Common myeloid progenitor, CD34-positive (primary cell): ENCODE results near the gene MMP15.
"Not testable (repeated sequence)": the region's sequence is repeated elsewhere in the genome, so short reads cannot be mapped to it uniquely, and the experiment has no call there.

Source experiments
- CTCF ChIA-PET: fragments of 350-600 bp; sonication (Branson Sonifier 250); formaldehyde crosslinking; loops from one replicate; lab custom pipeline; 2021; ENCODE audit warnings: antibody characterized with exemption; lab: Charles Lee
- POLR2A ChIA-PET: fragments of 350-600 bp; sonication (Branson Sonifier 250); formaldehyde crosslinking; loops from one replicate; lab custom pipeline; 2021; ENCODE audit warnings: antibody characterized with exemption; lab: Charles Lee
- DNase-seq, 3 donors: peaks; one replicate each; pipeline versions ENCODE4 v3.0.0 to v3.0.0-alpha.2; 2013
- H3K27ac ChIP-seq, 2 experiments: 1 replicate in 1 of 2; 2 replicates in 1 of 2; pipeline ENCODE4 v1.7.0; 2013; ENCODE audit warnings: inconsistent platforms in 2 of 2, low read length in 2 of 2, mild to moderate bottlenecking in 2 of 2, low read depth in 1 of 2, moderate library complexity in 1 of 2; ENCODE audit not compliant: severe bottlenecking in 2 of 2, insufficient read depth in 1 of 2, poor library complexity in 1 of 2
- H3K27me3 ChIP-seq, 5 experiments: replicated peaks in 2 of 5; 1 replicate in 3 of 5; 2 replicates in 2 of 5; pipeline versions ENCODE4 v1.6.1 to v1.7.0; 2013; ENCODE audit warnings: low read length in 4 of 5, mild to moderate bottlenecking in 2 of 5, moderate library complexity in 2 of 5, inconsistent platforms in 1 of 5; ENCODE audit not compliant: insufficient read depth in 5 of 5, control insufficient read depth in 4 of 5
- H3K36me3 ChIP-seq, 4 experiments: 1 replicate in 2 of 4; 2 replicates in 2 of 4; pipeline versions ENCODE4 v1.6.1 to v1.7.0; 2013; ENCODE audit warnings: low read length in 3 of 4, control low read depth in 1 of 4, mild to moderate bottlenecking in 1 of 4; ENCODE audit not compliant: control insufficient read depth in 4 of 4, insufficient read depth in 4 of 4
- H3K4me1 ChIP-seq, 4 experiments: 1 replicate in 3 of 4; 2 replicates in 1 of 4; pipeline versions ENCODE4 v1.6.1 to v1.7.1; 2013; ENCODE audit warnings: low read length in 3 of 4, mild to moderate bottlenecking in 3 of 4, control low read depth in 1 of 4, inconsistent platforms in 1 of 4, moderate library complexity in 1 of 4; ENCODE audit not compliant: control insufficient read depth in 4 of 4, insufficient read depth in 4 of 4; ENCODE audit errors: control extremely low read depth in 1 of 4
- H3K4me3 ChIP-seq, 7 experiments: 1 replicate in 4 of 7; 2 replicates in 3 of 7; pipeline versions ENCODE4 v1.5.1 to v1.7.0; 2013; ENCODE audit warnings: mild to moderate bottlenecking in 7 of 7, low read length in 6 of 7, moderate library complexity in 6 of 7, inconsistent platforms in 2 of 7, low read depth in 2 of 7, control low read depth in 1 of 7; ENCODE audit not compliant: insufficient read depth in 4 of 7, control insufficient read depth in 1 of 7; ENCODE audit errors: extremely low read depth in 1 of 7
- H3K9me3 ChIP-seq, 5 experiments: 1 replicate in 4 of 5; 2 replicates in 1 of 5; pipeline versions ENCODE4 v1.6.1 to v1.7.1; 2013; ENCODE audit warnings: low read length in 4 of 5, mild to moderate bottlenecking in 2 of 5, inconsistent platforms in 1 of 5, low read depth in 1 of 5, moderate library complexity in 1 of 5; ENCODE audit not compliant: control insufficient read depth in 4 of 5, insufficient read depth in 2 of 5; ENCODE audit errors: control extremely low read depth in 1 of 5
- WGBS: methylation state at CpG from one replicate; pipeline ENCODE4 v1.1.5; 2013; ENCODE audit not compliant: insufficient coverage; 5-methylcytosine and 5-hydroxymethylcytosine counted together

Gene MMP15

DNA sequence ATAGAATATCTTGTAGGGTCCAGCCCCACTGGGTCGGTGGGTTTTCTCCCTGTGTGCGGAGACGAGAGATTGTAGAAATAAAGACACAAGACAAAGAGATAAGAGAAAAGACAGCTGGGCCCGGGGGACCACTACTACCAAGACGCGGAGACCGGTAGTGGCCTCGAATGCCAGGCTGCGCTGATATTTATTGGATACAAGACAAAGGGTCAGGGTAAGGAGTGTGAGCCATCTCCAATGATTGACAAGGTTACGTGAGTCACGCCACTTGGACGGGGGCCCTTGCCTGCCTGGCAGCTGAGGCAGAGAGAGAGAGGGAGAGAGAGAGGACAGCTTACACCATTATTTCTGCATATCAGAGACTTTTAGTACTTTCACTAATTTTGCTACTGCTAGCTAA, 20.8 kb upstream of the MMP15 start:
- H3K27ac ChIP-seq, POLR2A ChIA-PET, H3K9me3 ChIP-seq, H3K4me3 ChIP-seq, H3K27me3 ChIP-seq, DNase-seq: not testable (repeated sequence)
- CTCF ChIA-PET = interaction anchor here (0.6 to 2.4 kb wide), 7 partner anchors 17 to 428 kb away, joined by 3 to 12 read pairs (median 3); no protein-coding TSS in a partner anchor
- 100% methylated on average over 6 of the region's 12 CpGs for WGBS
- H3K36me3 ChIP-seq = peaks cover 0 to 22% (median 7%) of the 10 kb centered on the region in 4 experiments
- H3K4me1 ChIP-seq = peaks cover 0 to 17% (median 12%) of the 10 kb centered on the region in 4 experiments

DNA sequence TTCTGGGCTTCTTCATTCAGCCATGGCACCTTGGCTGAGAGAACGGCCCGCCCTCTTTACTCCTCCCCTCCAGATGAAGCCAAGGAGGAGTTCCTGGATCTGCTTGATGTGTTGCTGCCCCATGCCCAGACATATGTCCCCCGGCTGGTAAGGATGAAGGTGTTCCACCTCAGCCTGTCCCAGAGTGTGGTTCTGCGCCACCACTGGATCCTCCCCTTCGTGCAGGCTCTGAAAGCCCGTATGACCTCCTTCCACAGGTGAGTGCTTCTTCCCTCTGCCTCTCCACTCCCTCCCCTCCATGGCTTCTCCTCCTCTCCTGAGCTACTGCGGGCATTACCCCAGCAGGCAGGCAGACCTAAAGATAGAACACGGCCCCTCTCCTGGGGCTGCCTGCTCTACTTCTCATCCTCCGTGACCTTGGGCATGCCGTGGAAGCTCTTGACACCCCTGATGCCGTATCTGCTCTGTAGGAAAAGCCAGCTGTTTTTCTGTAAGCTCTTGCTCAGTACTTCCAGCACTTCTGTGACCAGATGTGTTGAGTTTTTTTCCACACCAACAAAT, 15.6 kb upstream of the MMP15 start:
- CTCF ChIA-PET = interaction anchor here (1.0 to 1.2 kb wide), 3 partner anchors 103 to 109 kb away, joined by 3 to 5 read pairs (median 3); no protein-coding TSS in a partner anchor
- POLR2A ChIA-PET = interaction anchor here (0.6 kb wide), 1 partner anchor 193 kb away, joined by 3 read pairs; no protein-coding TSS in a partner anchor
- WGBS = 96% methylated on average over 9 of the region's 11 CpGs

GRCh38 chr16:58010886-58011285, 14.7 kb upstream of the MMP15 start:
- DNase-seq = no peak
- ChIA-PET POLR2A (no interaction called here), CTCF (interaction anchor here (0.6 to 1.3 kb wide), 6 partner anchors 9 to 1056 kb away, joined by 3 to 6 read pairs (median 4); partner anchors contain the start of gene USB1)
- H3K4me3 ChIP-seq = no peak overlapping the region
- WGBS = 100% methylated on average over 3 of the region's 3 CpGs
- no peaks in the 10 kb centered on the region for H3K9me3 ChIP-seq
- H3K27me3 ChIP-seq = no peaks in the 10 kb centered on the region
- no peak overlapping the region for H3K27ac ChIP-seq
- no peaks in the 10 kb centered on the region for H3K4me1 ChIP-seq
- H3K36me3 ChIP-seq = peaks cover 7 to 49% (median 33%) of the 10 kb centered on the region in 4 experiments

More for the DNA sequence above, 15.6 kb upstream of the MMP15 start:
- Histone ChIP-seq H3K27ac (no peak overlapping the region), H3K4me3 (no peak overlapping the region), H3K27me3 (no peaks in the 10 kb centered on the region), H3K9me3 (no peaks in the 10 kb centered on the region), H3K36me3 (peaks cover 7 to 43% (median 34%) of the 10 kb centered on the region in 4 experiments), H3K4me1 (peaks cover 0 to 1% (median 0%) of the 10 kb centered on the region in 4 experiments)
- no peak for DNase-seq

- no peak for DNase-seq
- 90% methylated on average over 2 of the region's 3 CpGs for WGBS
- H3K27me3 ChIP-seq = no peaks in the 10 kb centered on the region
- H3K4me3 ChIP-seq = no peak overlapping the region
- POLR2A ChIA-PET = interaction anchor here (0.6 kb wide), 1 partner anchor 144 kb away, joined by 4 read pairs; no protein-coding TSS in a partner anchor
- CTCF ChIA-PET = interaction anchor here (1.0 to 1.3 kb wide), 3 partner anchors 10 to 116 kb away, joined by 3 to 6 read pairs (median 3); partner anchors contain the start of gene USB1
- H3K27ac ChIP-seq = no peak overlapping the region
- H3K4me1 ChIP-seq = no peaks in the 10 kb centered on the region
- H3K9me3 ChIP-seq = no peaks in the 10 kb centered on the region
- peaks cover 7 to 44% (median 33%) of the 10 kb centered on the region in 4 experiments for H3K36me3 ChIP-seq
Measured at GRCh38 chr16:58011652-58012051, 13.9 kb upstream of the MMP15 start.

- Histone ChIP-seq H3K36me3 (peaks cover 7 to 42% (median 34%) of the 10 kb centered on the region in 4 experiments), H3K27me3 (no peaks in the 10 kb centered on the region), H3K9me3 (no peaks in the 10 kb centered on the region), H3K4me3 (no peak overlapping the region), H3K4me1 (no peaks in the 10 kb centered on the region), H3K27ac (no peak overlapping the region)
- no peak for DNase-seq
- CTCF ChIA-PET = interaction anchor here (0.8 to 1.2 kb wide), 2 partner anchors 109 to 114 kb away, joined by 3 read pairs; no protein-coding TSS in a partner anchor
- 92% methylated on average over 7 of the region's 9 CpGs for WGBS
- POLR2A ChIA-PET = no interaction called here
Measured at GRCh38 chr16:58012481-58012880, 13.1 kb upstream of the MMP15 start.

DNA sequence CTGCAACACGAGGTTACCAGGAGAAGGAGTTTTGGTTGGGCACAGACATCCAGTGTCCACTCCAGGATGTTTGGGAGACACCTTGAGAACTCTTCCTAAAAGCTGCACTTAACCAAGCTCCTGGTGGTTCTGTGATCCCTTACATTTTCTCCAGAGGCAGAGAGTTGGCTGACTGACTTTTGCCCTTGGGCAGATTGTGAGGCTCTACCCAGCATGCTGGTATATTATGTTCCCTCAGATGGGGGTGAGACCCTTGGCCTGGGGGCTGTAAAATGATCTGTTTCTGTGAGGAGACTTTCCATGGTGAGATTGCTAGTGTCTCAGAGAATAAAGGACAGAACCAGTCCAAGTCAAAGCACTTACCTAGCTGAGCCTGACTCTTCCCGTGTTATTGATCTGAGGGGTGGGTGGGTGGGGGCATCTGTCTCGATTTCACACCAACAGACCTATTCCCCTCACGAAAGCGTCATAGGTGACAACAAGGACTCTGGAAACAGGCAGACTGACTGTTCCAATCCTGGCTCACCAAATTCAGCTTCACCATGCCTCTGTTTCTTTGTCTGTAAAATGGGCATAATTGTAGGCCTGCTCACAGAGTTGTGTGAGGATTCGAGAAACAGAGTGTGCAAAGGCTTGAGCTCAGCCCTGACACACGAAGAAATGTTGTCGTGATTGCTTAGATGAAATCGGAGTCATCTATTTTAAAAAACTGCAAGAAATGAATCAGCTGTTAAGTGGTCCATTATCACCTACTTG, 12.2 kb upstream of the MMP15 start:
- Histone ChIP-seq H3K36me3 (peaks cover 7 to 43% (median 36%) of the 10 kb centered on the region in 4 experiments), H3K27me3 (no peaks in the 10 kb centered on the region), H3K4me3 (no peak overlapping the region), H3K27ac (no peak overlapping the region), H3K4me1 (no peaks in the 10 kb centered on the region), H3K9me3 (no peaks in the 10 kb centered on the region)
- no peak for DNase-seq
- 78% methylated on average over 5 of the region's 9 CpGs for WGBS
- POLR2A ChIA-PET = no interaction called here
- CTCF ChIA-PET = interaction anchor here (0.6 to 1.6 kb wide), 8 partner anchors 21 to 538 kb away, joined by 3 to 14 read pairs (median 3); no protein-coding TSS in a partner anchor
